Measurements from ENCODE around the gene RIMS4.

GRCh38 chr20:44715499-44716308 lies 94.6 kb downstream of the RIMS4 start:
- TF ChIP-seq CTCF (IDR thresholded peaks at IDR 0.05; ENCODE audit: low read depth, low read length) (no peak), EZH2phosphoT487 (IDR thresholded peaks at IDR 0.05; ENCODE audit: low read depth) (no peak)

Data from OCI-LY3 (cell line).